Body of pancreas (tissue), 4 donors: Measurements from ENCODE around the gene PRIM1. TPM values are rescaled to one million over a fixed set of nuclear protein-coding genes. Genes with fewer than 3 reads are reported as not detected.

Source experiments
- ATAC-seq: fragments of 150-250 bp; one replicate; pipeline ENCODE4 v1.9.1; 2016
- DNase-seq, 4 donors: peaks; one replicate each; pipeline ENCODE4 v3.0.0-alpha.2; 2019
- H3K27ac ChIP-seq, 4 donors: fragments of 200-600 bp; sonication (generic); 1 replicate in 3 of 4; 2 replicates in 1 of 4; pipeline versions ENCODE4 v1.5.1 to v1.6.1; 2016 to 2019; ENCODE audit warnings: mild to moderate bottlenecking in 1 of 4, mixed read lengths in 1 of 4, moderate library complexity in 1 of 4
- H3K27me3 ChIP-seq, 2 donors: fragments of 200-600 bp; sonication (generic); one replicate each; pipeline ENCODE4 v1.6.0; 2016; ENCODE audit warnings: mild to moderate bottlenecking in 1 of 2
- H3K36me3 ChIP-seq, 2 donors: fragments of 200-600 bp; sonication (generic); replicated peaks in 1 of 2; 2 replicates each; pipeline ENCODE4 v1.5.1; 2016; ENCODE audit warnings: low read depth in 2 of 2; ENCODE audit not compliant: insufficient read depth in 1 of 2
- H3K4me1 ChIP-seq: fragments of 200-600 bp; sonication (generic); one replicate; pipeline ENCODE4 v1.6.0; 2016
- H3K4me3 ChIP-seq, 2 donors: fragments of 200-600 bp; sonication (generic); 1 replicate in 1 of 2; 2 replicates in 1 of 2; pipeline ENCODE4 v1.5.1; 2016 to 2019
- H3K9me3 ChIP-seq, 3 donors: fragments of 200-600 bp; sonication (generic); 1 replicate in 2 of 3; 2 replicates in 1 of 3; pipeline ENCODE4 v1.5.1; 2016
- POLR2A ChIP-seq, 3 donors: fragments of 450-650 bp; IDR thresholded peaks; one replicate each; pipeline ENCODE4 v1.6.1; 2016; ENCODE audit warnings: antibody characterized with exemption in 3 of 3, mild to moderate bottlenecking in 2 of 3
- WGBS, 2 donors: methylation state at CpG; one replicate each; pipeline ENCODE4 v1.1.5; 2017; 5-methylcytosine and 5-hydroxymethylcytosine counted together
- intact Hi-C: fragments of 100-400 bp; cut with DNase I; formaldehyde crosslinking; loops from one replicate; pipeline ENCODE4 v1.15.1; 2023
- total RNA-seq, 2 donors: library from RNA; depleted of rRNA; stranded (reverse); fragments of >200 nt; gene quantifications; one replicate each; pipeline ENCODE4 v1.1.0, GENCODE V29; 2016
- TF ChIP-seq, protein P1 (sequence below), 7 experiments: fragments of 450-650 bp in 4 of 7; fragments of 200-600 bp in 3 of 7; sonication (generic) in 3 of 7; IDR thresholded peaks; one replicate each; pipeline ENCODE4 v1.5.1; 2016 to 2019; ENCODE audit warnings: antibody characterized with exemption in 7 of 7

Gene PRIM1
- total RNA-seq, 2 donors from 2014 or later, result 4.4 to 28.0 TPM

DNA sequence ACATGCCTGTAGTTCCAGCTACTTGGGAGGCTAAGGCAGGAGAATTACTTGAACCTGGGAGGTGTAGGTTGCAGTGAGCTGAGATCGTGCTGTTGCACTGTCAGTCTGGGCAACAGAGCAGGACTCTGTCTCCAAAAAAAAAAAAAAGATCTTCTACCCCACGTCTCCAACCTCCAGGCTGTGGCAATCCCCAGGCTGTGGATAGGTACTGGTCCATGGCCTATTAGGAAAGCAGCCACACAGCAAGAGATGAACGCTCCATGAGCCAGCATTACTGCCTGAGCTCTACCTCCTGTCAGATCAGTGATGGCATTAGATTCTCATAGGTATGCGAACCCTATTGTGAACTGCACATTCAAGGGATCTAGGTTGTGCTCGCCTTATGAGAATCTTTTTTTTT, 58.0 kb downstream of the PRIM1 start:
- Histone ChIP-seq H3K4me1 (peaks cover 3% of the 10 kb centered on the region), H3K4me3 (no peak overlapping the region), H3K36me3 (no peaks in the 10 kb centered on the region), H3K27ac (no peak overlapping the region), H3K27me3 (no peaks in the 10 kb centered on the region), H3K9me3 (no peaks in the 10 kb centered on the region)
- TF ChIP-seq POLR2A (IDR thresholded peaks at IDR 0.05), result no peak
- TF ChIP-seq, protein P1, sequence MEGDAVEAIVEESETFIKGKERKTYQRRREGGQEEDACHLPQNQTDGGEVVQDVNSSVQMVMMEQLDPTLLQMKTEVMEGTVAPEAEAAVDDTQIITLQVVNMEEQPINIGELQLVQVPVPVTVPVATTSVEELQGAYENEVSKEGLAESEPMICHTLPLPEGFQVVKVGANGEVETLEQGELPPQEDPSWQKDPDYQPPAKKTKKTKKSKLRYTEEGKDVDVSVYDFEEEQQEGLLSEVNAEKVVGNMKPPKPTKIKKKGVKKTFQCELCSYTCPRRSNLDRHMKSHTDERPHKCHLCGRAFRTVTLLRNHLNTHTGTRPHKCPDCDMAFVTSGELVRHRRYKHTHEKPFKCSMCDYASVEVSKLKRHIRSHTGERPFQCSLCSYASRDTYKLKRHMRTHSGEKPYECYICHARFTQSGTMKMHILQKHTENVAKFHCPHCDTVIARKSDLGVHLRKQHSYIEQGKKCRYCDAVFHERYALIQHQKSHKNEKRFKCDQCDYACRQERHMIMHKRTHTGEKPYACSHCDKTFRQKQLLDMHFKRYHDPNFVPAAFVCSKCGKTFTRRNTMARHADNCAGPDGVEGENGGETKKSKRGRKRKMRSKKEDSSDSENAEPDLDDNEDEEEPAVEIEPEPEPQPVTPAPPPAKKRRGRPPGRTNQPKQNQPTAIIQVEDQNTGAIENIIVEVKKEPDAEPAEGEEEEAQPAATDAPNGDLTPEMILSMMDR (IDR thresholded peaks at IDR 0.05), result no peak
- no peak for ATAC-seq
- no peak for DNase-seq
- 81 to 86% methylated on average over 5 of the region's 5 CpGs for WGBS, 2 donors
- intact Hi-C loops, result no loop called here

DNA sequence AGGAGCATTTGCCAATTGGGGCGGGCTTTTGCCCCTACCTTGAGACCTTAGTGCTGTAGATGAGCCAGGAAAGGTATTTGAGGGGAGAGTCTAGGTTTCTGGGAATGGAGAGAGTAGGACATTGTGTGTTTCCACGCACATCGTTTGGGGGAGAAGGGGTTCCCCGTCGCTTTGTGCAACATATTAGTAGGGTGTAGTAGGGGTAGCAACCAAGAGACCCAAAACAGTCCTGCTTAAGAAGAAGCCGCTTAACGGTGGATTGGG, 63.3 kb downstream of the PRIM1 start:
- Histone ChIP-seq H3K9me3 (no peaks in the 10 kb centered on the region), H3K36me3 (no peaks in the 10 kb centered on the region), H3K4me1 (peaks cover 17% of the 10 kb centered on the region), H3K27ac (peak overlapping the region; percentile 87 to 100 (median 98)), H3K4me3 (peak overlapping the region; percentile 10 to 16), H3K27me3 (no peaks in the 10 kb centered on the region)
- TF ChIP-seq, protein P1 (IDR thresholded peaks at IDR 0.05), result no peak
- no peak for TF ChIP-seq POLR2A (IDR thresholded peaks at IDR 0.05)
- DNase-seq (no peak), ATAC-seq (no peak)
- WGBS, 2 donors, result 1 to 2% methylated on average over 7 of the region's 7 CpGs
- intact Hi-C loops, result no loop called here

DNA sequence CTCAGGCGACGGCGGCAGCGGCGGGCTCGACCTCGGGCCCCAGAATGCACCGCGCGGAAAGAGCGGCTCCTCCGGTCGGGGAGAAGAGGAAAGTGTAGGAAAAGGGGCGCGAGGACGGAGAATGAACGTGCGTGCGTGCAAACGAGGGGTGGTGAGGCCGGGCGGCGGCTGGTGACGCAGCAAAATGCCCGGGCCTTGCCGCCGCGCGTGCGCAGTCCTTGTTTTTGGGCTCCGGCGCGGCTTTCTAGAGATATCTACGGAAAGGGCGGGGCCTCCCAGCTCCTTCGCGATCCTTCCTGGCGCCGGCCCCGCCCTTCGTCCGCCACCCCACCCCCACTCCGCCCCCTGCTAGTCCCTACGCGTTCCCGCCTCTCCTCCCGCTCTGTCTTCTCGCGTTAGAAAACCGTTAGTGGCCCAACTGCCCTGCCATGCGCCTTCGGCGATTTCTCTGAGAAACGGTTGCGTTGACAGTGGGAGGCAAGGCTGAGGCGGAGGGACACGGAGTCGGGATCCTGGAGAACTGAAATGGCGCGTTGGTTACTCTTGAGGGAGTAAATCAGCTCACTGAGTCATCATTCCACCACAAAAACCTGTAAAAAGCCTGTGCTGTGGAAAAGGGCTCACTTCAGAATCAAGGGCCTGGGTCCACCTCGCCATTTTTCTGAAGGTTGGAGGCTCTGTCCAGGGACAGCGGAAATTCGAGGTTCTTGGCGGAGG, 63.8 kb downstream of the PRIM1 start, which contains the start of gene PTGES3:
Gene PTGES3, minus strand, starts transcription at position 156 of the 717 bp plus-strand sequence. CDS start 285 bp downstream, outside the sequence.
- ATAC-seq (peak; percentile 91), DNase-seq (peak; percentile 98 to 99 (median 98))
- Histone ChIP-seq H3K27ac (peak within 1 kb of the TSS; percentile 98 to 100 (median 99)), H3K36me3 (no peaks in the 10 kb centered on the region), H3K4me3 (peak within 1 kb of the TSS; percentile 63 to 79), H3K9me3 (no peaks in the 10 kb centered on the region), H3K27me3 (no peaks in the 10 kb centered on the region), H3K4me1 (peaks cover 20% of the 10 kb centered on the region)
- intact Hi-C loops, result no loop called here
- WGBS, 2 donors, result 0% methylated on average over 37 to 64 of the region's 64 CpGs
- TF ChIP-seq, protein P1 (IDR thresholded peaks at IDR 0.05), result no peak
- TF ChIP-seq POLR2A (IDR thresholded peaks at IDR 0.05), result peak; percentile 93 to 97 (median 97)

DNA sequence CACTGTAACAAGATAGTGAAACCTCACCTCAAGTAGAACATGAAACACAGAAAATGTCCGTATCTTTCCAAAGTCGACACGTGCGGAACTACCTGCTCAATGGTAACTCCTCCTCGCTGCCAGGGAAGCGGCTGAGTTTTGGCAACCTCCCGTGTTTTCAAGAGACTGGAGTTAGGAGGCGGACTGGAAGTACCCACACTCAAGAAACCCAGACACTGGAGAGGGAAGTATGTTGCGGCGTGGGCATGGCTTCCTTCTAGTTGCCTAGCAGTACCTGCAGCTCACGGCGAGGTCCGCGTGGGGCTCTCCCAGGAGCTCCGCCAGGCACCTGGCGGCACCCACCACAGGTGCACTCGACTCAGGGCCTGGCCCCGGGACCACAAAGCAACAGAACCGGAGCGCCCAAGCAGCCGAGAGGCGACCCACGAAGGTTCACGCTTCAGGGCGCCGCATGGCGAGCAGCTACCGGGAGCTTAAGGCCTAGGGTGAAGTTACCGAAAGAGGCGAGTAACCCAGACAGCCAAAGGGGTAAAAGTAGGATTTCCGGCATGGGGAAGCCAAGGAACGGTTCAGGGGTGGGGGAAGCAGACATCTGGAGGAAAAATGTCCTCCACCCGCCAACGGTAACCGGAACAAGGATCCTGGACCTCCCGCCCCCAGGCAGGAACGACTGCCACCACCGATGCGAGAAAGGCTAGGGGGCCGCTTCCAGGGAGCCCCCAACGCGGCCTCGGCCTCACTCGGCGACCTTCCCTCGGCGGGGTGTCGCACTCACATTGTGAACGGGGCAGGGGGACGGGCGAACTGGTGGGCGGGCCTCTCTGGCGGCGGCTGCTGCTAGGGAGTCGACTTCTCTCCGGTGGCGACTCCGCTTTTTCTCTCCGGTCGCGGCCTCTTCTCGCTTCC, 64.6 kb downstream of the PRIM1 start:
- Histone ChIP-seq H3K9me3 (no peaks in the 10 kb centered on the region), H3K27ac (peak overlapping the region; percentile 98 to 100 (median 99)), H3K4me3 (peak overlapping the region; percentile 63 to 79), H3K27me3 (no peaks in the 10 kb centered on the region), H3K4me1 (peaks cover 28% of the 10 kb centered on the region), H3K36me3 (no peaks in the 10 kb centered on the region)
- intact Hi-C loops, result no loop called here
- no peak for TF ChIP-seq POLR2A (IDR thresholded peaks at IDR 0.05)
- TF ChIP-seq, protein P1 (IDR thresholded peaks at IDR 0.05), result peak in 3 of 7 experiments; percentile 14 to 19 (median 16)
- ATAC-seq (peak; percentile 3), DNase-seq (peak; percentile 59 to 74 (median 68))
- WGBS, 2 donors, result 0% methylated on average over 28 to 55 of the region's 62 CpGs
